IPS-NIHi11 (cell line): Measurements from ENCODE around the gene CEP295NL.
"Not testable (repeated sequence)": the region's sequence is repeated elsewhere in the genome, so short reads cannot be mapped to it uniquely, and the experiment has no call there.

Experiments used
- DNase-seq: peaks from one replicate; pipeline ENCODE4 v3.0.0; 2012; ENCODE audit warnings: mixed read lengths, low spot score

Gene CEP295NL

DNA sequence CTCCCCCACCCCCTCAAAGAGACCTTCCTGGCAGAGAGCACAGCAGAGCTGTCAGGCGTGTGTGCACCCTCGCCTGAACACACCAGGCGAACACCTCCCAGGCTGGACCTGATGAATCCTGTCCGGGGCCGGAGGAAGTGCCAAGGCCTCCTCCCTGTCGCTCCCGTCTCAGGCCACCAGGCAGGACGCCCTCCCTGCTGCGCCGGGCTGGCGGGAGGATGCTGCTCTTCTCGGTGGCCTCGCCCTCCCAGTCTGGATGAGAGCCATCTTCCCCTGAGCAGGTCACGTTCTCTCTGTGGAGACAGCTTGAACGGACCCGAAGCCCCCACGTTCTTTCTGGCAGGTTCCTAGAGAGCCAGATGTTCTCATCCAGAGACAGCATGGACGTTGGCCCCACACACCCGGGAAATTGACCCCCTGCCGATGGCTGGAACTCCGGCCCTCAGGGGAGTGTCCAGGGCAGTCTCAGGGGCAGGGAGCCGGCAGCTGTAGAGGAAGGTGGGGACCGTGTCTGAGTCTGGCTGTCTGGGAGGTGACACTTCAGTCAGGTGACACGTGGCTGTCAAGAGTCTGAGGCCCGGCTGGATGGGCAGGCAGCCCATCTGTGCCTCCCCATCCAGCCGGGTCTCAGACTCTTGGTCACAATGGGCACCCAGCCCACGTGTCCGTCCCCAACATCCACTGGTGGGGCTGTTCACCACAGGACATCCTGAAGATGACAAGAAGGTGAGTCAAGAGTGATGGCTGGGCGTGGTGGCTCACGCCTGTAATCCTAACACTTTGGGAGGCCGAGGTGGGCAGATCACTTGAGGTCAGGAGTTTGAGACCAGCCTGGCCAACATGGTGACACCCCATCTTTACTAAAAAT is 27.1 kb upstream of the CEP295NL start:
- DNase-seq = no peak

DNA sequence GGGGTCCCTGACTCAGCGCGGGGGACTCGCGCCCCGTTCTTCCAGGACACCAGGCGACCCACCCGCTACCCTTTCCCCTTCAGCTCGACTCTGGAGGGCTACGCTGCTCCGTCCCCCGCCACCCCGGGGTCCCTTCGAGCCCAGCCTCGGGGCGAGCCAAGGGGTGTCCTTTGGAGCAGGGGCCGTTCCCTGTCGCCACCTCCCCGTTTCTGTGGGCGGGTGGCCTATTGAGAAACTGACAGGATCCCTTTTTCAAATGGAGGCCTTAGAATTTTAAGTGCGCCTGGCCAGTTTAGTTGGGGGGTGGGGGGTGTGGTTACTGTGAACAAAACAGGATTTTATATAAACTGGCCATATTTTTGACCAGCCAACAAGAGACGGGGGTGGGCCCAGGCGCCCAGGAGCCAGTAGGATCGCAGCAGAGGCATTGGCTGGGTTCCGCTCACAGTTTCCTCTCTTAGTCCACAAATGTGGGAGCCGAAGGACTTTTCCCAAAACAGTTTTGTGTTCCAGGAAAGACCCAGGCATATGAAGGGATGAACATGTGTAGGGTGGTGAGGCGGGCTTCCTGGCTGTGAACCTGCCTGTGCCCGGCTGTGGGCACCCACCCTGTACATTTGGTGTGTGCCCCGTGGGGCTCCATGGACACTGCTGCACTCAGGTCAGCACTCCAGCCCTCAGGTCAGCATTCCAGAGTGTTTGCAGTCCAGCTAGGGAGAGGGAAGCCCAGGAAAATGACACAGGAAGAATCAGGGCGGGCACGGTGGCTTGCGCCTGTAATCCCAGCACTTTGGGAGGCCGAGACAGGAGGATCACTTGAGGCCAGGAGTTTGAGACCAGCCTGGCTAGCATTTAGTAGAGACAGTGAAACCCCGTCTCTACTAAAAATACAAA is 22.9 kb upstream of the CEP295NL start:
- DNase-seq = peak; percentile 61

DNA sequence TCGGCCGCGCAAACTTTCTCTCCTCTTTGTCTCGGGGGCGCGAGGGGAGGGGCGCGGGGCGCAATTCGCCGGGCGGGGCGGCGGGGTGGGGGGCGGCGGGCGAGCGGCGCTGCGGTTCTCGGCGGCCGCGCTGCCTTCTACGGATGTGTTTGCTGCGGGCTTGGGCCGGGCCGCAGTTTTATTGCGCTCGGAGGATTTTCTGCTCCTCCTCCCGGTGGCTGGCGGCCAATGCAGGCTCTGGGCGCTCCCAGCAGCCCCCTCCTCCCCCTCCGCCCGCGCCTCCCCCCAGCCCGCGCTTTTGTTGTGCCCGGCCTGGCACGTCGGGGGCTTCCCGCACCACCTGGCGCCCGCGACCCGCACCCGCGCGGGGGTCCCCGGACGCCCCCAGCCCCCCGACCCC is 22.2 kb upstream of the CEP295NL start, which contains the start of gene TIMP2:
TIMP2 (minus strand) TSS at position 154 of the 400 bp plus-strand sequence. CDS start 299 bp downstream, outside the sequence.
- DNase-seq = peak; percentile 94

DNA sequence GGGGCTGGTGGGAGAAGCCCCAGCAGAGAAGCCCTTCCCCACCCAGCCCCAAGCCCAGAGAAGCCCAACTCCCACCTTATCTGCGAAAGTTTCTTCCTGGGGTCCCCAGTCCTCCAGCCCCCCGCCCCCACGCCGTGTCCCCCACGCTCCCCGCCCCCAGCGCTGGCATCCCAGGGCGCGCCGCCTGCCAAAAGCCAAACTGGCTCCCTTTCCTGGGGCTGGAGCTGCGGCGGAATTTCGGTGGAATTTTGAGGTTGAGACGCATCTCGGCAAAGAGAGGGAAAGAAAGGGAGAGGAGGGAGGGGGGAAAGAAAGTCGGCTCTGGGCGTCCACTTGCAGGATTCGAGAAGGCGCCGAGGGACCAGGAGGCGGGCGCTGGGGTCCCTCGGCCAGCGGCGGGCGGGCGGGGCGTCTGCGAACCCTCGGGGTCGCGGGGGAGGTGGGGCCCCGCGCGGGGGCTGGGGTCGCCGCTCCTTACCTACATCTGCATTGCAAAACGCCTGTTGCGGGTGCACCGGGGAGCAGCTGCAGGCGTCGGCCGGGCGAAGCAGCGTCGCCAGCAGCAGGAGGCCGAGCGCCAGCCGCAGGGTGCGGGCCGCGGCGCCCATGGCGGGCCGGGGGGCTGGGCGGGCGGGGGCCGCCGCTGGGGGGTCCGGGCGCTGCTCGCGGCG is 21.6 kb upstream of the CEP295NL start:
- peak; percentile 54 for DNase-seq

DNA sequence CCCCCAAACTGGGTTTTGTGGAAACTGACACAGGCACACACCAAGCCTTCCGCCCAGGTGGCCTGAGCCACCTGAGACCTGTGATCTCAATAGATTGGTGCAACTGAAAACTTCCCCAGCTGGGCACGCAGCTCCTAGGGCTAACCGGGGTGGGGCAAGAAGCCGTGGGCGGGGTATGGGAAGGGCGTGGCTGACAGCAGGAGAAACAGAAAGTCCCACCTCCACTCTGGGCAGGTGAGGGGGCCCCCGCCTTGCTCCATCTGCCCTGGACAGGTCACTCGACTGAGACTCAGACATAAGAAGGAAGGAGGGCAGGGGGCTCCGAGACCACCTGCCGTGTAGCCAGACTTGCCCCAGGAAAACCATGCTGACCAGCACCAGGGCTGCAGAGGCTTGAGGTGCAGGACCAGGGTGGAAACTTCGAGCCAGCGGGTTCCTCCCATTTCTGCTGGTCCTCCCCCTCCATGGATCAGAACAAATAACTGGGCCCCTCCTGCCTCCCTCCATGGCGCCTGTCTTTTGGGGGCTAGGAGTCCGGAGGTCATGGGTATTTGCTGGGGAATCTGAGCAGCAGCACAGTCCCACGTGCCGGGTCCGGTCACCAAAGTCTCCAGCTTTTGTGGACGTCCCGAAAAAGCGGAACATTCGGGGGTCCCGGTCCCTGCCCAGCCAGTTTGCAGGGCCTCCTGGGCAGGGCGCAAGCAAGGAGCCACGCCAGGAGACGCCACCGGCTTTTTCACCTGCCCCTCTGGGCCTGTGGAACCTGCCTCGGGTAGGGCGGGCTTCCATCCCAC is 20.9 kb upstream of the CEP295NL start:
- peak; percentile 81 for DNase-seq

DNA sequence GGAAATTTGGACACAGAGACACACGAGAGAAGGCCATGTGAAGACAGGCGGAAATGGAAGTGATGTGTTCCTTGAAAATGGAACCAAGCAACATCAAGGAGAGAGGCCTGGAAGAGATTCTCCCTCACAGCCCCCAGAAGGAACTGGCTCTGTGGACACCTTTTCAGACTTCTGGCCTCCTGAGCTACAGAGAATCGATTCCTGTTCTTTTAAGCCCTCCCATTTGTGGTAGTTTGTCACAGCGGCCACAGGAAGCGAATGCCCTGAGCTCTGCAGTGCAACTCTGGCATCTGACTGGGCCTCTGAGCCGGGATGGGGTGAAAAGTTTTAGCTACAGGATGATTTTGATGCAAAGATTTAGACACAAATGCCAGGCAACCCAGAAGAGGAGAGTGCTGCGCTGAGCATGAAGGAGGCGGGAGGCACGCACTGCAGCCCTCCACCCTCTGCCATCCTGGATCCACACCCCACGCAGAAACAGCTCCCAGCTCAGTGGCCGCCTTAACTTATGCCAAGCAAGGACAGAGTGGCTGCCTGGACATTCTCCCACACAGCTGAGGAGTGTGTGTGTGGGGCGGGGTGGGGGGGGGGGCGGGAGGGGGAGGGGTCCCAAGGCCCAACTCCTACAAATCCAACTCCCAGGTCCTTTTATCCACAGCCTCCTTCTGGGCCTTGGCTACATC is 20.0 kb upstream of the CEP295NL start:
- no peak for DNase-seq

DNA sequence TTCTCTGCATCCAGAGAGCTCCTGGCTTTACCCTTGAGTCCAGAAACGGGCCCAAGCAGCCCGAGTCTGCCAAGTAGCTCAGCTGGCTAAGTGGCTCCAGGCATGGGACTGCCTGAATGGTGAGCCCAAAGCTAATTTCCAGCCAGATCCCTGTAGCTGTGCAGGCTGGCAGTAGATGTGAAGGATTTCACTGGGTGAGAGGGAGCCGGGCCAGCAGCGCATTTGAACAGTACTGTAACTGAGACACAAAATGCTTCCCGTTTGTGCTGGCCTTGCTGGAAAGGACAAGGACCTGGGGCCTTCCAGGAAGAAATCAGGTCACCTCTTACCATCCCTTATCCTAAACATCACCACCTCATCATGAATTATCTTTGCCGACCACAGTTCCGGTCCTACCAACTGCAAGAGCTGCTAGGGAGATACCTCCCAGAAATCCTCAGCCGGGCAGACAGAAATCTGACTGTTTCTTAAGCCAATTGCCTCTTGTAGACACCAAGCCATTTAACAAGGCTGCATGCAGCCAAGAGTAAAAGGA is 18.5 kb upstream of the CEP295NL start:
- DNase-seq = no peak

DNA sequence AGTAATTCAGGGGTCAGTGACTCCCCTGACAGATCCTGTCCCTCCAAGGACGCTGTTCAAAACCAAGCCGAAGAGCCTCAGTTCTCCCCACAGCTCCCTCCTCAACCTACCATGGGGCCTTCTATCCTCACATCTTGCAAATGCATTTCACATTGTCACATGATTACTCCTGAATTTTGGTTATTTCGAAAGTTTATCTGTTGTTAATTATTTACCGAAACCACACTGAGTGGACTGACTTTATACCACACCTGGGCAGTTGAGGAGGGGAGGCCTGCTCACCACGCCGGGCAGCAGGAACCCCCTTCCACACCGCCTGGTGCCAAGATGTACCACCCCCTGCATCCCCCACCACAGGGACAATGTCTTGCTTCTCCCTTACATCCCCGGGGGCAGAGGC is 17.5 kb upstream of the CEP295NL start:
- no peak for DNase-seq

DNA sequence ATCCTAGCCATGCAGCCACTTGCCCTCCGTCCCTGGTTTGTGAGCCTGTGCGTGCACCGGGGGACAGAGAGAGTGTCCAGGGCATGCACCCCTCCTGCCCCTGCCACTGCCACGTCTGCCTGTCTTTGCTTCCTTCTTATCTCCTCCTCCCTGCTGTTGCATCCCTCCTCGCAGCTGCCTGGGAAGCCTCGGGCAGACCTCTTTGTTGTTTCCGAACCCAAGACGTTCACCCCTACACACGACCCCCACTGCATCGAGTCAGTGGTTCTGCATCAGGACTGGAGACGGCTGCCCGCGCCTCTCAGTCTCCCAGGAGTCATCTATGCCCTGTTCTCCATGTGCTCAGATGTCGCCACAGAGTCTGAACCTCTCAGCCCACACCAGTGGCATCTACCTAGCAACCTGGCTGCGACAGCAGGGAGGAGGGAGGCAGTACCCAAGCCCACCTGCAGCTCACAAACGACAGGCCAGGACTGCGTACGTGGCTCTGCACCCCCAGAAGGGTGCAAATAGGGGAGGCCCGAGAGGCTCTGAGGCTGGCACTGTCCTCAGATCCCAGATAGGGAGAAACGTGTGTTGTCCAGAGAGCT is 17.0 kb upstream of the CEP295NL start:
- no peak for DNase-seq

DNA sequence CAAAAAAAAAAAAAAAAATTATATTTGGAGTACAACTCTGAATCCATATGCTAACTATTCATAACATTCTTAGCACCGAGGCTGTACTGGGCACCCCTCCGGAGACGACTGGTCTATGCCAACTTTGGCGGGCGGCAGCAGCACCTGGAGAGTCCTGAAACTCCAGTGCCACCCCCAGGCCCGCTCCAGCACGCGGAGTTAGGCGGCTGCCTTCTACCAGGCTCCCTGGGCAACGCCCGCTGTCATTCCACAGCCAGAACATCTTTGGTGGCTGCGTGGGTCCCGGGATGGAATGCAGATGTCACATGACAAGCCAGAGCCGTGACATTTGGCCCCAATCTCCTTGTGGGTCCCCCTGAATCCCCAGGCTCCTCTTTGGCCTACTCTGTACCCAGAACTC is 16.0 kb upstream of the CEP295NL start:
- no peak for DNase-seq

DNA sequence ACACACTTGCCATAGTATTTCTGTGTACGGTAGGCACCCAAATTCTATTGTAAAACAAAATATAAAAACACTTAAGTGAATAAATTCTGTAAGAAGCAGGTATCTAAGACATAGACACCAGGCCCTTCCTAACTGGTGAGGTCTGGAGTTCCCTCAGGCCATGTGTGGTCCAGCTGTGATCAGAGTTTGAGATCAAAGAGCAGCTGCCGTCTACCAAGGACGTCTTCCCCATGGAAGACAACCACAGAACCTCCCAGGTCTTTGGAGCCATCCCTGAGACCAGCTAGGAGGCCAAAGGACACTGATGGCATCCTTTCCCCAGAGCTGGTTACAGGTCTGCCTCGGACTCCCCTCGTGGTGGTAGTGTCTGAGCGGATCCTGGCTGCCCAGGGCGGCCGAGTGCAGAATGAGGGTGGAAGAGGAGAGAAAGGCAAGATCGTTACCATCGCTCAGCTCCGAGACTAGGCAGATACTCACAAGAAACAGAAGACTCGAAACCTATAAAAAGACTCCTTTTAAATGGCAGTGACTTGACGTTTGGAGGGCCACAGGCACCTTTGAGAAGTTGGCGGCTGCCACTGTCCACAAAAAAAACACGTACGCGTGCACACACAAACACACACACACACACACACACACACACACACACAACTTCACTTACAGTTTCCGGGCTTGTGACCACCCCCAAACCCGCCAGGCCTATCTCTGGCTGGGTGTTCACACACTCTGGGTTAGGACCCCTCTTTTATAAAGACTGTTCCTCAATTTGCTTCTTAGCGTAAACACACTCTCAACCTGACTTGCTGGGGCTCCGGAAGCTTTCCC is 14.7 kb upstream of the CEP295NL start:
- no peak for DNase-seq

DNA sequence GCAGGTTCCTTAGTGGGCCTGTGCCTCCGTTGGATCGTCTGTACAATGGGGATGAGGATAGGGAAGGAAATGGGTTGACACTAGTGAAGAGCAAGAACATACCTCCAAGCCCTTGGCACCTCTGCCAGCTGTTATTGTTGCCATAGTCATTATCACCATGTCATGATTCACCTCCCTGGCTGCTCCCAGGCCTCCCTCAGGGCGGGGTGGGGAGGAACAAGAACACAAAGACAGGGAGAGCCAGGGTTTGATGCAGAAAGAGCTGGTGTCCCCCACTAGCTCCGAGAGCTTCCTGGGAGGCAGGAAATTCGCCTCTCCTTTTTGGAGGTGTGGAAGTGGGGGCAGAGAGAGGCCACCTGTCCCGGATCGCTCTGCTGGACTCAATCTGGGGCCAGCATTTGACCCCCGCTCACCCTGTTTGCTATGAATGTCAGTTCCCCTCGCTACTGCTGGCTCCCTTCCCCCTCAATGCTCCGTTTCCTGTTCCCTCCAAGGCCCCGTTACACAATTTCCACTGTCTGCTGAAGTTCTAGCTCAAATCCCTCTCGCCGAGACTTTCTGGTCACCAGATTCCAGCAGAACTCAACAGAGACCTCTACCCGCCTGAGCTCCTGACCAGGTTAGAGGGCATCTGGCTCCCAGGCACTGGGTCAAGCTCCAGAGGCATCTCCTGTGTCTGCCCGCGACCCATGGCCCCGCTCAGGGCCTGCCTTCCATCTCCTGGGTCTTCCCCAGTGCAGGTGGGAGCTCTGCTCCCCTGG is 13.1 kb upstream of the CEP295NL start:
- DNase-seq = no peak

DNA sequence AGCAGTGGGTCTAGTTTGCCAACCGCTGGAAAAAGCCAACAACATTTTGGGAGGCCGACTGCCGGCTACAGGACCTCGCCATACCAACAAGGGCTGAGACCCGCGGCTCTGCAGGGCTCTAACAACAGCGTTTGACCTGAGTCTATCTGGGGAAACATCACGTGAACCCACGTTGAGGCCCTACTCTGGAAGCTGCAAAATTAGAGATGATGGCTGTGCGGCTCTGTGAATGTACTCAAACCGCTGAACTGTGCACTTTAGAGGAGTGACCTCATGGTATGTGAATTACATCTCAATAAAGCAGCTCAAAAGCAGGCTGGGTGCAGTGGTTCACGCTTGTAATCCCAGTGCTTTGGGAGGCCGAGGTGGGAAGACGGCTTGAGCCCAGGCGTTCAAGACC is 10.1 kb upstream of the CEP295NL start:
- no peak for DNase-seq

DNA sequence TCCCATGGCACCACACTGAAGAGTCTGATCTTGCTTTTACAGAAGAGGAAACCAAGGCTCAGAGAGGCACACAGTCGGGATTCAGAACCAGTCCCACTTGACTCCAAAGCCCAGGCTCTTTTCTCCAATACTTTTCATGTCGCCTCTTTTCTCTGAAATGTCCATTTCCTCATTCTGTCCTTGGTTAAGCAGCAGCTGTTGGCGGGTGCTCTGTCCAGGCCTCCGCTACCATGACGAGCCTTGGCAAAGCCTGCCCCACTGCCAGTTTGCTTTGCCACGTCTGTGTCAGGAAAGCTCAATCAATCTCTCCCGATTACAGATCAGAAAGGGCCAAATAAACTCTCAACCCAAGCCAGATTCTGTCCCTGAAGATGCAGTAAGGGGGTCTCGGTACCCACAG is 9.1 kb upstream of the CEP295NL start:
- DNase-seq = no peak

DNA sequence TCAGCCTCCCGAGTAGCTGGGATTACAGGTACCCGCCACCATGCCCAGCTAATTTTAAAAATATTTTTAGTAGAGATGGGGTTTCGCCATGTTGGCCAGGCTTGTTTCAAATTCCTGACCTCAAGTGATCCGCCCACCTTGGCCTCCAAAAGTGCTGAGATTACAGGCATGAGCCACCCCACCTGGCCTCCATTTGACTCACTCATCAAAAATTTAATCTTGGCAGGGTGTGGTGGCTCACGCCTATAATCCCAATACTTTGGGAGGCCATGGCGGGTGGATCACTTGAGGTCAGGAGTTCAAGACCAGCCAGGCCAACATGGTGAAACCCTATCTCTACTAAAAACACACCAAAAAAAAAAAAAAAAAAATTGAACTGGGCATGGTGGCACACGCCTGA is 8.5 kb upstream of the CEP295NL start:
- DNase-seq = not testable (repeated sequence)

DNA sequence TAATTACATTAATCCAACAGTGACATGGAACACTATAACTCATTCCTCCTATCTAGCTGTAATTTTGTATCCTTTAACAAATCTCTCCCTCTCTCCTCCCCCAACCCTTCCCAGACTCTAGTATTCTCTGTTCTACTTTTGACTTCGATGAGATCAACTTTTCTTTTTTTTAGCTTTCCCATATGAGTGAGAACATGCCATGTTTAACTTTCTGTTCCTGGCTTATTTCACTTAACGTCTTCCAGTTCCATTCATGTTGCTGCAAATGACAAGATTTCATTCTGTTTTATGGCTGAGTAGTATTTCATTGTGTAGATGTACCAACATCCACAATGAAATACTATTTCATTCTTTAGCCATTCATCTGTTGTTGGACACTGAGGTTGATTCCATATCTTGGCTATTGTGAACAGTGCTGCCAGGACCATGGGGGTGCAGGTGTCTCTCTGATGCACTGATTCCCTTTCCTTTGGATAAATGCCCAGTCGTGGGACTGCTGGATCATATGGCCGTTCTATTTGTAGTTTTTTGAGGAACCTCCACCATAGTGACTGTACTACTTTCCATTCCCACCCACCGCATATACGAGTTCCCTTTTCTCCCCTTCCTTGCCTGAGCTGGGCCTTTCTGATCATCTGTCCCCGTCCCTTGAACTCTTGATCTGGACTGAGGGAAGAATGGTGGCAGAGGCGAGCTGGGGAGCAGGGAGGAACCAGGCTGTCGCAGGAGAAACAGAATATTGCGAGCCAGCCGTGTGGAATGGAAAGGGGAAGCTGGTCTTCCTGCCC is 7.7 kb upstream of the CEP295NL start:
- DNase-seq = no peak

DNA sequence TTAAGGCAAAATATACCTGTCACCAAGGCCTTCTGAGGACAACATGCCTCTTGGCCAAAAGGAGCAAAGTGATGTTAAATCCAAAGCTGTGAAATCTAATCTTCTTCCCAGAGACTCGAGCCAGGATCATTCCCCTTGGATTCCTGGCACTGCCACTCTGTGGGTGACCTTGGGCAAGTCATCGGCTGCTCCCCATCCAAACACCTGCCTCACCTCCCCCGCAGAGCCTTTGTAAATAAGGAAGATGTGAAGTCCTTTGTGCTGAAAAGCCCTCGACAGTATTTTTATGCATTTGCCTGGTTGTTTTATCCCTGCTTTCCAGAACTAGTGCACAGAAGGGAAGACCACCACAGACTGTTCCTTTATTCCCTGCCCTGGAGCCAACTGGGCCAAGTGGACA is 5.4 kb upstream of the CEP295NL start:
- no peak for DNase-seq

DNA sequence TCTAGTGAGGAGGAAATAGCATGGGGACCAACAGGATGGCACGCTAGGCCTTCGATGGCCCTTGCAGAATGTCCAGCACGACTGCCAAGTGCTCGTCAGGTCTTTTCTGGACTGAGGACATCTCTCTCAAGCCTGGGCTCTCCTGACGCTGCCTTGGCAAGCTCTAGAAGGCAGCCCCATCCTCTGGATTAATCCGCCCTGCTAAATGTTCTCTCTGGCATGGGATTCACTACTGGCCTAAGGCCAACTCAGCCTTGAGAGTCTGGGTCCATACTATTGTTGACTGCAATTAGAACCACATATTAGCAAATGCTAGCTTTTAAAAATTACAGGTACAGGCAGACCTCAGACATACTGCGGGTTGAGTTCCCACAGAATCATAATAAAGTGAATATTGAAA is 2.5 kb upstream of the CEP295NL start:
- no peak for DNase-seq
